Astrocyte (in vitro differentiated cells and primary cell): ENCODE measurements around the gene UGCG.

Source experiments
- EZH2 ChIP-seq: IDR thresholded peaks from 2 replicates; pipeline ENCODE4 v1.6.1; 2012; ENCODE audit warnings: mild to moderate bottlenecking, low read length, inconsistent platforms; ENCODE audit not compliant: insufficient read depth
- TF ChIP-seq, protein P1 (sequence below): IDR thresholded peaks from 2 replicates; pipeline ENCODE4 v1.5.1; 2011; ENCODE audit warnings: low read depth, mild to moderate bottlenecking, inconsistent platforms, low read length, moderate library complexity; ENCODE audit not compliant: insufficient read depth

DNA sequence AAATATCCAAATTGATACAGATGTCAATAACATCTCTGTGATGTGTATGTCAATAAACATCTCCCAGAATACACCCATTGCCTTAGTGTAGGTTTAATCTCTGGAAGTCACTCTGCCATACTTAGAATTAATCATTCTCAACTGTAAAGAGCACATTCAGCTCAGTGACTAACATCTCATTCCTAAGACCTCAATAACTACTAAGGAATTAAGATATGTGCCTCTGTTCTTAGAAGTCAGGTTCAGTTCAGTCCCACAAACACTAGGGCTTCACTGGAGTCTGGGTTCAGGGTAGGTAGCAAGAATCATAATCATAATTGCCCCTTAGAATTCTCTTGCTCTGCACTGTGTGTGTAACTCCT lies 31.7 kb downstream of the UGCG start:
- TF ChIP-seq, protein P1, sequence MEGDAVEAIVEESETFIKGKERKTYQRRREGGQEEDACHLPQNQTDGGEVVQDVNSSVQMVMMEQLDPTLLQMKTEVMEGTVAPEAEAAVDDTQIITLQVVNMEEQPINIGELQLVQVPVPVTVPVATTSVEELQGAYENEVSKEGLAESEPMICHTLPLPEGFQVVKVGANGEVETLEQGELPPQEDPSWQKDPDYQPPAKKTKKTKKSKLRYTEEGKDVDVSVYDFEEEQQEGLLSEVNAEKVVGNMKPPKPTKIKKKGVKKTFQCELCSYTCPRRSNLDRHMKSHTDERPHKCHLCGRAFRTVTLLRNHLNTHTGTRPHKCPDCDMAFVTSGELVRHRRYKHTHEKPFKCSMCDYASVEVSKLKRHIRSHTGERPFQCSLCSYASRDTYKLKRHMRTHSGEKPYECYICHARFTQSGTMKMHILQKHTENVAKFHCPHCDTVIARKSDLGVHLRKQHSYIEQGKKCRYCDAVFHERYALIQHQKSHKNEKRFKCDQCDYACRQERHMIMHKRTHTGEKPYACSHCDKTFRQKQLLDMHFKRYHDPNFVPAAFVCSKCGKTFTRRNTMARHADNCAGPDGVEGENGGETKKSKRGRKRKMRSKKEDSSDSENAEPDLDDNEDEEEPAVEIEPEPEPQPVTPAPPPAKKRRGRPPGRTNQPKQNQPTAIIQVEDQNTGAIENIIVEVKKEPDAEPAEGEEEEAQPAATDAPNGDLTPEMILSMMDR: no peak
- no peak for TF ChIP-seq EZH2
